K562 (cell line): ENCODE measurements around the gene ATP6V0C. TPM values are rescaled to one million over a fixed set of nuclear protein-coding genes. Genes with fewer than 3 reads are reported as not detected.

Experiments
- CBX3 ChIP-seq, 2 experiments: IDR thresholded peaks; 1 replicate in 1 of 2; 2 replicates in 1 of 2; pipeline ENCODE4 v1.6.1; 2012; ENCODE audit warnings: inconsistent platforms in 2 of 2, low read length in 2 of 2, borderline replicate concordance in 1 of 2, control low read depth in 1 of 2
- COPS2 ChIP-seq: fragments of 450-650 bp; conservative IDR thresholded peaks from 2 replicates; pipeline ENCODE4 v1.6.1; 2016; ENCODE audit warnings: mild to moderate bottlenecking, moderate library complexity
- CREBBP ChIP-seq: IDR thresholded peaks from one replicate; pipeline ENCODE4 v1.6.1; 2012; ENCODE audit warnings: low read depth, mild to moderate bottlenecking, control low read depth, inconsistent platforms, low read length
- CREM ChIP-seq: IDR thresholded peaks from 2 replicates; pipeline ENCODE4 v1.6.1; 2014; ENCODE audit warnings: antibody characterized with exemption, low read depth
- E2F8 ChIP-seq: fragments of 450-650 bp; IDR thresholded peaks from 2 replicates; pipeline ENCODE4 v1.7.1; 2018; ENCODE audit warnings: mild to moderate bottlenecking, low read depth; ENCODE audit not compliant: partially characterized antibody
- HCFC1 ChIP-seq: IDR thresholded peaks from 2 replicates; pipeline ENCODE4 v1.6.1; 2012; ENCODE audit warnings: low read depth, low read length, improper control_type of control experiment
- NKRF ChIP-seq: fragments of 450-650 bp; IDR thresholded peaks from 2 replicates; pipeline ENCODE4 v1.6.1; 2016; ENCODE audit warnings: borderline replicate concordance
- PHF20 ChIP-seq: fragments of 450-650 bp; IDR thresholded peaks from 2 replicates; pipeline ENCODE4 v1.6.1; 2018; ENCODE audit not compliant: partially characterized antibody
- PHF21A ChIP-seq: fragments of 450-650 bp; IDR thresholded peaks from 2 replicates; pipeline ENCODE4 v1.6.1; 2017; ENCODE audit warnings: low read depth, borderline replicate concordance
- ZBTB12 ChIP-seq: fragments of 250-450 bp; sonication (Bioruptor Pico); IDR thresholded peaks from 2 replicates; pipeline ENCODE4 v1.4.0; 2020
- ZNF143 ChIP-seq: sonication (generic); formaldehyde crosslinking; IDR thresholded peaks from 2 replicates; pipeline ENCODE4 v1.9.0; 2022; ENCODE audit warnings: mild to moderate bottlenecking, missing genetic modification reagents
- ZNF239 ChIP-seq: fragments of 250-450 bp; sonication (Bioruptor Pico); IDR thresholded peaks from 2 replicates; pipeline ENCODE4 v1.4.0; 2020; ENCODE audit warnings: mild to moderate bottlenecking
- ZNF280A ChIP-seq: fragments of 450-650 bp; IDR thresholded peaks from 2 replicates; pipeline ENCODE4 v1.6.1; 2018; ENCODE audit warnings: mild to moderate bottlenecking, low read depth; ENCODE audit not compliant: partially characterized antibody
- ZNF507 ChIP-seq: conservative IDR thresholded peaks from 2 replicates; pipeline ENCODE4 v1.6.1; 2017; ENCODE audit warnings: missing genetic modification characterization, missing compliant biosample characterization
- ZNF695 ChIP-seq: fragments of 450-650 bp; formaldehyde crosslinking; IDR thresholded peaks from 2 replicates; pipeline ENCODE4 v1.4.0; 2020; ENCODE audit warnings: mild to moderate bottlenecking, moderate library complexity
- ZNF75A ChIP-seq: fragments of 450-650 bp; formaldehyde crosslinking; IDR thresholded peaks from 2 replicates; pipeline ENCODE4 v1.4.0; 2020; ENCODE audit warnings: mild to moderate bottlenecking
- polyA plus RNA-seq, 8 experiments: library from polyadenylated mRNA; depleted of rRNA in 4 of 8; stranded (reverse) in 5 of 8; unstranded in 3 of 8; fragments of >200 nt; fragmentation: Nextera tagmentation in 2 of 8; fragmentation: Illumina TruSeq in 1 of 8; extraction: Ambion mirVana in 2 of 8; extraction: Trizol in 1 of 8; gene quantifications; 2 replicates each; pipeline versions ENCODE4 v1.2.1 to v1.2.3, GENCODE V29; 2011 to 2014; ENCODE audit warnings: inconsistent platforms in 1 of 8, missing spikeins in 1 of 8
- total RNA-seq, 7 experiments: library from RNA; depleted of rRNA in 6 of 7; stranded (reverse); fragments of >200 nt in 6 of 7; fragmentation: Illumina TruSeq in 2 of 7; extraction: Trizol in 2 of 7; gene quantifications; 2 replicates each; pipeline versions ENCODE4 v1.2.1 to v1.2.3, GENCODE V29; 2011 to 2021; ENCODE audit warnings: low replicate concordance in 1 of 7
- TF ChIP-seq, protein P1 (sequence below): sonication (generic); formaldehyde crosslinking; IDR thresholded peaks from 2 replicates; pipeline ENCODE4 v1.8.0; 2023; ENCODE audit warnings: mild to moderate bottlenecking, missing genetic modification reagents
- TF ChIP-seq, protein P2 (sequence below): fragments of 450-650 bp; IDR thresholded peaks from 2 replicates; pipeline ENCODE4 v1.6.1; 2016; ENCODE audit warnings: missing biosample characterization, missing genetic modification characterization

Gene ATP6V0C
- total and polyA plus RNA-seq, 9 of the 15 experiments (the other 6 are each of a cell fraction or from before 2014, with no cell fraction given): 2.9 to 228 (median 22.7) TPM

DNA sequence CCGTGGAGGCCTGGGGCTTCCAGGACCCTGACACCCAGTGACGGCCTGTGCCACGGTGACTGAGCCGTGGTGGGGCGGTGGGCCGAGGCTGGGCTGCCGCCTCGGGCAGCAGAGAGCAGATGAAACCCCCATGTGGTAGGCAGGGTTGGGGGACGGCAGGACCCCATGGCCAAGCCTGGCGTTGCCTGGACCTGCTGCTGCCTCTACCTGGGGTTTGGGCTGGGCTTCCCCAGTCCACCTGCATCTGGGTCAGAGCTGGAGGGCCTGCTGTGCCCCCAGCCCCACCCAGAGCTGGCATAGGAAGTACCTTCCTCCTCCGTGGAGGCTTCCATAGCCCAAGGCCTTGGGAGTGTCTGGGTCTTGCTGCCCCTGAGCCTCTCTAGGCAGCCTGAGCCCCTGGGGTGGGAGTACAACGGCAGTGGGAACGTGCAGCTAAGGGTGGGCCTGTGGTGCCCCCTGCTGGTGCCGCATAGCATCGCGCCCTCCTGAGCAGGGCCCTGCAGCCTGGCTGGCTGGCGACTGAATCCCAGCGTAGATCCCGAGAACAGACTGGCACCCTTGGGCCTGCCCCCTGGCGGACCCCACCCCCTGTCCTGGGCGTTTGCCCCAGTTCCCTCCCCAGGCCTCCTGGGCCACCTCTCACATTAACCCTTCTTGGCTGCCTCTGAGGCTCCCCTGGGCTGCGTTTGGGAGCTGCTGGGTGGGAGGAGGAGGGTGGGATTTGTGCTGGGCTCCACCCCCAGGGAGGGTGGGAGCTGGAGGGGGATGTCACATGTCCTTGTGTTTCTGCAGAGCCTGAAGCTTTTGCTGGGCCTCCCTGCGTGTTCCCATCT, 12.6 kb upstream of the ATP6V0C start (continued):
- TF ChIP-seq NKRF (no peak), PHF21A (no peak), COPS2 (no peak), PHF20 (no peak), ZNF239 (no peak), CREBBP (no peak), HCFC1 (peak; percentile 35; the same call in 1 of the 2 replicates), CREM (peak; percentile 48; the same call in 1 of the 2 replicates), CBX3 (IDR thresholded peaks at IDR 0.05; ENCODE audit: borderline replicate concordance in 1 of 2, low read length in 2 of 2) (no peak), ZNF75A (CRISPR knock-in tag) (no peak), ZNF143 (CRISPR knock-in tag) (no peak), ZNF280A (no peak), ZNF507 (tag) (no peak), E2F8 (no peak), ZNF695 (CRISPR knock-in tag) (no peak), ZBTB12 (CRISPR knock-in tag) (no peak)
- TF ChIP-seq, protein P1, sequence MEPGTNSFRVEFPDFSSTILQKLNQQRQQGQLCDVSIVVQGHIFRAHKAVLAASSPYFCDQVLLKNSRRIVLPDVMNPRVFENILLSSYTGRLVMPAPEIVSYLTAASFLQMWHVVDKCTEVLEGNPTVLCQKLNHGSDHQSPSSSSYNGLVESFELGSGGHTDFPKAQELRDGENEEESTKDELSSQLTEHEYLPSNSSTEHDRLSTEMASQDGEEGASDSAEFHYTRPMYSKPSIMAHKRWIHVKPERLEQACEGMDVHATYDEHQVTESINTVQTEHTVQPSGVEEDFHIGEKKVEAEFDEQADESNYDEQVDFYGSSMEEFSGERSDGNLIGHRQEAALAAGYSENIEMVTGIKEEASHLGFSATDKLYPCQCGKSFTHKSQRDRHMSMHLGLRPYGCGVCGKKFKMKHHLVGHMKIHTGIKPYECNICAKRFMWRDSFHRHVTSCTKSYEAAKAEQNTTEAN (CRISPR knock-in tag): no peak
- TF ChIP-seq, protein P2, sequence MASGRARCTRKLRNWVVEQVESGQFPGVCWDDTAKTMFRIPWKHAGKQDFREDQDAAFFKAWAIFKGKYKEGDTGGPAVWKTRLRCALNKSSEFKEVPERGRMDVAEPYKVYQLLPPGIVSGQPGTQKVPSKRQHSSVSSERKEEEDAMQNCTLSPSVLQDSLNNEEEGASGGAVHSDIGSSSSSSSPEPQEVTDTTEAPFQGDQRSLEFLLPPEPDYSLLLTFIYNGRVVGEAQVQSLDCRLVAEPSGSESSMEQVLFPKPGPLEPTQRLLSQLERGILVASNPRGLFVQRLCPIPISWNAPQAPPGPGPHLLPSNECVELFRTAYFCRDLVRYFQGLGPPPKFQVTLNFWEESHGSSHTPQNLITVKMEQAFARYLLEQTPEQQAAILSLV (tag): no peak
